ENCODE measurements around the gene LRFN5. TPM values are rescaled to one million over a fixed set of nuclear protein-coding genes. Genes with fewer than 3 reads are reported as not detected.

LRFN5 gene
- total and polyA plus RNA-seq, 2 experiments from 2014 or later: 2.1 to 2.2 TPM

- no peak for TF ChIP-seq CTCF (IDR thresholded peaks at IDR 0.05; ENCODE audit: low read depth, low read length)
- Histone ChIP-seq H3K9me3 (ENCODE audit: low read depth) (no peaks in the 10 kb centered on the region), H3K36me3 (no peaks in the 10 kb centered on the region), H3K4me1 (ENCODE audit: low read depth) (no peaks in the 10 kb centered on the region), H3K27ac (no peak overlapping the region), H3K27me3 (no peaks in the 10 kb centered on the region), H3K4me3 (no peak overlapping the region)
- DNase-seq (ENCODE audit: low read depth in 1 of 2, low spot score in 1 of 2): no peak
Measured at GRCh38 chr14:41758011-41758665, 151.5 kb downstream of the LRFN5 start.

GRCh38 chr14:41761204-41761603 lies 154.5 kb downstream of the LRFN5 start:
- no peaks in the 10 kb centered on the region for H3K9me3 ChIP-seq (ENCODE audit: low read depth)
- no peak for TF ChIP-seq CTCF (IDR thresholded peaks at IDR 0.05; ENCODE audit: low read depth, low read length)

GRCh38 chr14:41766772-41767171 lies 160.1 kb downstream of the LRFN5 start:
- no peak overlapping the region for H3K27ac ChIP-seq
- H3K9me3 ChIP-seq (ENCODE audit: low read depth): no peaks in the 10 kb centered on the region
- H3K4me1 ChIP-seq (ENCODE audit: low read depth): no peaks in the 10 kb centered on the region
- H3K27me3 ChIP-seq: no peaks in the 10 kb centered on the region
- no peak for TF ChIP-seq CTCF (IDR thresholded peaks at IDR 0.05; ENCODE audit: low read depth, low read length)
- H3K4me3 ChIP-seq: no peak overlapping the region
- no peaks in the 10 kb centered on the region for H3K36me3 ChIP-seq
- no peak for DNase-seq (ENCODE audit: low read depth in 1 of 2, low spot score in 1 of 2)

More at GRCh38 chr14:41761204-41761603, 154.5 kb downstream of the LRFN5 start:
- Histone ChIP-seq H3K27ac (no peak overlapping the region), H3K4me3 (no peak overlapping the region), H3K36me3 (no peaks in the 10 kb centered on the region), H3K4me1 (ENCODE audit: low read depth) (no peaks in the 10 kb centered on the region), H3K27me3 (no peaks in the 10 kb centered on the region)
- no peak for DNase-seq (ENCODE audit: low read depth in 1 of 2, low spot score in 1 of 2)

DNA sequence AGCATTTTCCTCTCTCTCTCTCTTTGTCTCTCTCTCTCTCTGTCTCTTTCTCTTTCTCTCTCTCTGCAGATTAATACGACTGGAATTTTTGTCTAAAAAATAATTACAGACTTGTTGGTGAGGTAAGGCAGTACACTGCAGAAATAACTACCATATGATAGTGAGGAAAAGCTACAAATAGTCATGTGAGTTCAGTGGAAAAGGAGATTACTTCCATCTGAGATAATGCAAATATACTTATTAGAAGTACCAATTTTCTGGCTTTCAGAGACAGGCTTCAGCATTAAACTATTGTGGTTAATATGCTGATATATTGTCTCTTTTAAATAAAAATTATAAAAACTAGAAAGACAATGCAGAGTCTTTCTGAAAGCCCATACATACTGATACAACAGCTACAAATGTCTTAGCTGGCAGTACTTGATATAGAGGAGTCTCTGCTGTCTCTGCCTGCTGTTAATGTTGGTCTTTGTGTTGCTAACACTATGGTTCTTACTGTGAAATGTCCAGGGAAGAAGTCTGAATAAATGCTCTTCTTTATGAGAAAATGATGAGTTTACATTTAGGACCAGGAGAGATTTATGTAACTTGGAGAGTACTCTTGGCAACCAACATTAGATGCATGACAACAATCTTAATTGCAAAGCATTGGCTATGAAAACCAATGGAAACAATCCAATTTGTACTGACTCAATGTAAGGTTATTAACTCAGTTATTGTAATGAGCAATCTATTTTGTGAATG lies 167.0 kb downstream of the LRFN5 start:
- DNase-seq (ENCODE audit: low read depth in 1 of 2, low spot score in 1 of 2): no peak
- no peak overlapping the region for H3K4me3 ChIP-seq
- H3K27ac ChIP-seq: no peak overlapping the region
- H3K9me3 ChIP-seq (ENCODE audit: low read depth): no peaks in the 10 kb centered on the region
- H3K27me3 ChIP-seq: no peaks in the 10 kb centered on the region
- H3K36me3 ChIP-seq: no peaks in the 10 kb centered on the region
- no peak for TF ChIP-seq CTCF (IDR thresholded peaks at IDR 0.05; ENCODE audit: low read depth, low read length)
- no peaks in the 10 kb centered on the region for H3K4me1 ChIP-seq (ENCODE audit: low read depth)

GRCh38 chr14:41782511-41782910 lies 175.8 kb downstream of the LRFN5 start:
- DNase-seq (ENCODE audit: low read depth in 1 of 2, low spot score in 1 of 2): no peak
- no peak overlapping the region for H3K4me3 ChIP-seq
- no peak overlapping the region for H3K27ac ChIP-seq
- no peaks in the 10 kb centered on the region for H3K27me3 ChIP-seq
- H3K4me1 ChIP-seq (ENCODE audit: low read depth): no peaks in the 10 kb centered on the region
- H3K9me3 ChIP-seq (ENCODE audit: low read depth): no peaks in the 10 kb centered on the region
- TF ChIP-seq CTCF (IDR thresholded peaks at IDR 0.05; ENCODE audit: low read depth, low read length): no peak
- H3K36me3 ChIP-seq: no peaks in the 10 kb centered on the region

Measured in cardiac muscle cell (in vitro differentiated cells and primary cell).